ENCODE data around the gene ACAD9.
"Not testable (repeated sequence)": the region's sequence is repeated elsewhere in the genome, so short reads cannot be mapped to it uniquely, and the experiment has no call there.

Gene ACAD9

GRCh38 chr3:128879125-128879969, at the start of gene ACAD9:
TSS of gene ACAD9 (plus strand) at chr3:128879620. CDS start at chr3:128879692, 72 bp downstream.
- DNase-seq = peak; percentile 95

GRCh38 chr3:128829925-128830625, 49.3 kb upstream of the ACAD9 start:
- DNase-seq = not testable (repeated sequence)

DNA sequence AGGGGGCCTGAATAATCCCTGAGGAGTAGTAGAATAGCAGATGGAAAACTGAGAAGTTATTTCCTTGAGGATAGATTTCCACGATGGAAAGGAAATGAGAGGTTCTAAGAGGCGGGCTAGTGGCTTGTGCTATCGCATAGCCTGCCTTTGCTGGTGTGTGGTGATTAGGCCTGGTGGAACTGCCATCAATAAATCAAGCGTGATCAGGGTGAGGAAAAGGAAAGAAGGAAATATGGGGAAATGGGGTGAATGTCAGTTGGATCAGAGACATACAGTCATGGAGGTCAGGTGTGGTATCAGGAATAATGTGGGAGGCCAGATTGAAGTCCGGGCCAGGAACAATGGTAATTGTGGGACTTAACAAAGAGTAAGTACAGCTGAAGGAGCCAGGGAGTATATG, 48.7 kb upstream of the ACAD9 start:
- not testable (repeated sequence) for DNase-seq

DNA sequence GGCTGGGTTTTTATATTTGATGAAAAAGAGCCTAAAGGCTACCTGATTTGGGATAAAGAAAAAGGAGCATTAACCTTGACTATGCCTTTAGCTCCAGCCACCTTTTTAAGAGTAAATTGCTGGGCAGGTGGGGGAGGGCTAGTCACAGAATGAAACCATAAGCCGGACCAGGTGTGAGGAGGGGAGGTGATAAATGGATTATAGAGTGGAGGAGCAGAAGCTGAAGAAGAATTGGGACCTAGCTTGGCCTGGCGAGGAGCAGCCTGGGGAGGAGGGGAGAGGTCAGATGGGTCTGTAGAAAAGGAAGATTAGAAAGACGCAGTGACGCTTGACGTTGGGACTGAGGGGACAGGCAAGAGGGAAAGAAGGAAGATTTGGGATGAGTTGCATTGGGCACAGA, 46.4 kb upstream of the ACAD9 start:
- not testable (repeated sequence) for DNase-seq

GRCh38 chr3:128835096-128835495, 44.3 kb upstream of the ACAD9 start:
- DNase-seq = no peak

DNA sequence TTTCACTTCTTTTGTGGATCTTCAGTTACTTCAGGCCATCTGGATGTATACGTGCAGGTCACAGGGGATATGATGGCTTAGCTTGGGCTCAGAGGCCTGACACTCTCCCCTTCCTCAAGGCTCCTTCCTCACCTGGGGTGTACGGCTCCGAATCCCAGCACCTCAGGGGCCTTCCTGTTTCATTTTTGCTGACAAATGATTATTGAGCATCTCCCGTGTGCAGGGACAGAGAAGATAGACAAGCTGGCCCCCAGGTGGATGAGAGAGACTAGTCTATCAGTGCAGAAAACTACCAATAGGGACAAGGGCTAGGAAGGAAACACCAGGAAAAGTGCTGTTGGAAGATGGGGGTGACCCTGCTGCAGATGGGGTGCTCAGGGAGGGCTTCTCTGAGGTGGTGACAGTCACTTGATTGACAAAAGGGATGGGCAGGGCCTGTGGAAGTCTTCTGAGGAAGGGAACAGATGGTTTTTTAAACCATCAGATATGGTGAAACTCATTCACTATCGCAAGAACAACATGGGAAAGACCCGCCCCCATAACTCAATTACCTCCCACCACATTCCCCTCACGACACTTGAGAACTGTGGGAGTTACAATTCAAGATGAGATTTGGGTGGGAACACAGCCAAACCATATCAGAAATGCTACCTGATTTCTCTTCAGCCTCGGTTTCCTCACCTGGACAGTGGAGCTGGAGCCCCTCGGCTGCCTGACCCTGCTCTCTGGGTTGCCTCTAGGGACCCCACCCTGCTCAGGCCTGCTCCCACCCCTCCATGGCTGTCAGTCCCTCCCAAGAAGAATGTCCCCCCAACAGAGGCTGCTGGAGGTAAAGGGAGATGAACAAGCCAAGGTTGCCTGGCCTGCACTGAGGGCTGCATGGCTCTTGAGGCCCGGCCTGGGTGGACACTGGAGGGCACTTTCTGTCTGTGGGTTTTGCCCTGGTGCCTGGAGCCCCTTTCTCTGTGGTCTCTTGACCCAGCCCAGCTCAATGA, 37.2 kb upstream of the ACAD9 start:
- no peak for DNase-seq

DNA sequence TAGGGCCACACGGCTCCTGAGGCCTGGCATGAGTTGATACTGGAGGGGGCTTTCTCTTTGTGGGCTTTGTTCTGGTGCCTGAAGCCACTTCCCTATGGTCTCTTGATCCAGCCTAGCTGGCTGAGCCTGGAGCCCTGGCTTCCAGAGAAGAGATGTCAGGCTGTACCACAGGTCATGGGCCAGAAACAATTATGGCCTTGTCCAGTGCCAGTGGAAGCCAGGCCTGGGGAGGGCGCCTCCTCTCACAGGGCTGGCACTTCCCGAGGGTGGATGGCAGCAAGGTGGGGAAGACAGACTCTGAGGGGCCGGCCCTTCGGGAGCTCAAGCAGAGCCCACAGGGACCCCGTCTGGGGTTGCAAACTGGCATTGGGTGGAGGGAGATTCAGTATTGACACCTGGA, 34.9 kb upstream of the ACAD9 start:
- no peak for DNase-seq

GRCh38 chr3:128845119-128845777, 34.2 kb upstream of the ACAD9 start:
- DNase-seq = no peak

GRCh38 chr3:128845778-128846485, 33.5 kb upstream of the ACAD9 start:
- no peak for DNase-seq

DNA sequence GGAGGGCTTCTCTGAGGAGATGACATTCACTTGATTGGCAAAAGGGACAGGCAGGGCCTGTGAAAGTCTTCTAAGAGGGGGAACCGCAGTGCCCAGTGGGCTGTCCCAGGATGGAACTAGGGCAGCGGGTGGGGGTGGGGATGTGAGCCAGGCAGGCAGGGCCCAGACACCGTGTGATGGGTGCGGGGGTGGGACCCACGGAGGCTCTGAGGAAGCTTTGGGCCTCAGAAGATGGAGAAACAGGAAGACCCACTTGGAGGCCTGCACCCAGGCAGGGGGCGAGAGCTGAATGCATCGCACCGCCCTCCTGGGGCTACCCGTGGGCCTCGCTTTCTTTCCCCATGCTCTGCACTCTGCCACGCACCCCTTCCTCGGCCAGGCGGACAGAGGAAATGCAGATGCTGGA, 32.9 kb upstream of the ACAD9 start:
- DNase-seq = no peak

DNA sequence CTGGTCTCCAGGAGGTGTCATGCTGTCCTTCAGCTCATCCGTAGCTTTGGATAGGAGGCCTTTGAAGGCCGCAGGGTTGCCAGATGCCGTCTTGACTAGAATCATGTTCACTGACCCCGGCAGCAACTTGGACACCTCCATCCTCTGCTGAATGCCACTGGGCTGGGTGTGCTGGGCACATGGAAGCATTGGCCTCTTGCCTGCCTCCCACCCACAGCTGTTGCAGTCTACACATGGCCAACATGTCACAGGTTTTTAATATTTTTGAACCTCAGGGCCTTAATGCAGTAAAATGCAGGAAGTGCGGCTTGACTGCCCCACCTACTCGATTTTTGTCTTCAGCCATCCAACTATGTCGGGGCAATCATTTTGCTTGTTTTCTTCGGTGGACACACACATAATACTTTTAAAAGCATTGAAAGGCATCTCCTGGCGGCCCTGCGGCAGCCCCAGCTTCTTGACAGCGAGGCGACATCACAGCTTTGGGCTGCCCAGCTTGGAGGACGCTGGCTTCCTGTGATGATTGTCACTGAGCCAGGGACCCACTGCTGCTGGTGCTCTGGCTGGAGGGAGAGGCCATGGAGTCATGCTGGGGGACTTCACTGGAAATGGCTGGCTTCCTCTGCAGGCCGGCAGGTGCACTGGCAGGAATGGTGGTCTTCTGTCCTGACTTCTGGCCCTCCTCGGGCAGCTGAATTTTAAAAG, 31.6 kb upstream of the ACAD9 start:
- DNase-seq = no peak

DNA sequence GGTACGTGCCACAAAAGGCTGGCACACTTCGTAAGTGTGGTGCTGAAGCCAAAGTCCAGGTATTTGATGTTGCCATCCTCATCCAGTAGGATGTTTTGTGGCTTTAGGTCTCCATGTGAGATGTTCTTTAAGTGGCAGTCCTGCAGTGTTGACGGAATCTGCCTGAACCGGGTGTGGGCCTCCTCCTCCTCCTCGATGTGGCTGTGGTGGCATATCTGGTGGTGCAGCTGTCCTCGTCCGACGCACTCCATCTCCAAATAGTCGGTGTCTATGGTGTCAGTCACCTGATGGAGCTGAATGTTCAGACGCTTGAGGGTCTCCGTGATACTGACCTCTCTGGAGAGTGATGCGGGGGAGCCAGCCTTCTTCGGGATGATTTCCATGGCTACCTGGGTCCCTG, 30.5 kb upstream of the ACAD9 start:
- no peak for DNase-seq

GRCh38 chr3:128849911-128850455, 29.4 kb upstream of the ACAD9 start:
- DNase-seq = no peak

GRCh38 chr3:128850544-128850943, 28.9 kb upstream of the ACAD9 start:
- DNase-seq = no peak

- no peak for DNase-seq
Observed at GRCh38 chr3:128851601-128852000, 27.8 kb upstream of the ACAD9 start.

GRCh38 chr3:128853826-128854225, 25.6 kb upstream of the ACAD9 start:
- no peak for DNase-seq

GRCh38 chr3:128854475-128854874, 24.9 kb upstream of the ACAD9 start:
- DNase-seq = no peak

DNA sequence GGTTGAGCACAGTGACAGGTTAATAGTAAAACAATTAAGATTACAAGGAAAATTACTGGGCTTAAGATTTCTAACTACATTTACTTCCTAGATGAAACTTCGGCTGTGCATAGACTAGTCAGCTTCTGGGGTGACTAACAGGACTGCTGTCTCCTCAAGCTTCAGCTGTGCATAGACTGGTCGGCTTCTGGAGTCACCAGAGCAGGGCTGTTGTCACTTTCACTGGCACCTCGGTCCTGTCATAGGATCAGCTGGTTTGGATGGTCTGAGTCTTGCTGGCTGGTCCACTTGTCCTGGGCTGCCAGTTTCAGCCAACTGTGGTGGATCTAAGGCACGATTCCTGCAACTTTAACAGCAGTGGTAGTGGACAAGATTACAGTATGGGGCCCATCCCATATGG, 23.9 kb upstream of the ACAD9 start:
- no peak for DNase-seq

DNA sequence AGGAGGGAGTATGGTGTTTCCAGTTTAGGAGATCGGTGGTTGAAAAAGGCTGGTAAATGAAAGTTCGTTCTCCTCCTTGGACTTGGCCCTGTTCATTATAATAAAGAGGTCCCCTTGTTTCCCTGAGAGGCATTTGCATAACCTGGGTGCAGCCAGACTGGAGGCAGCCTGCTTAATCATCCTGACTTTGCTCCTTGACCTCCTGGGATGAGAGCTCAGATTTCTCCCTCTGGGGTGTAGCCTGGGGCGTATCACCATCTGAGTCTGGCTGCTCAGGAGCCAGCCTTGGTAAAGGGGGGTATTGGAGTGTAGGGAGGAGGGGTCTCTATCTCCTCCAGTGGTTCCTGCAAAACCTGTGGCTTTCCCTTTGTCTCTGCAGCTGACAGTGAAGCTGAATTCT, 21.3 kb upstream of the ACAD9 start:
- DNase-seq = no peak

DNA sequence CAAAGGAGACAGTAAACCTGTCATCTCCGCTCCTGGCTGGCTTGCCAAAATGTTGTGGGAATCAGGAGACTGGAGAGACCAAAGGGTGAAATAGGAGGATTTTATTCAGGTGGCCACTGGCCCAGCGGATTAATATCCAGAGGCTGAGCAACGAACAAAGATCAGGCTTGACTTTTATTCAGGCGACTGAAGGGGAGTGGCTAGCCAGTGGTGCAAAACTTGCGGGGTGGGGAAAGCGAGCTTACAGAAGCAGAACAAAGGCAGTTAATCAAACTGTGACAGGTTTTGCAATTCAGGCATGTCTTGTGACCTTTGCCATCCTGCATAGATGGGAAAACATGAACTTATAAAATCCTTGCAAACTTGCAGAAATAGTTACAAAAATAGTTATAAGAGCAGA, 19.8 kb upstream of the ACAD9 start:
- DNase-seq = no peak

DNA sequence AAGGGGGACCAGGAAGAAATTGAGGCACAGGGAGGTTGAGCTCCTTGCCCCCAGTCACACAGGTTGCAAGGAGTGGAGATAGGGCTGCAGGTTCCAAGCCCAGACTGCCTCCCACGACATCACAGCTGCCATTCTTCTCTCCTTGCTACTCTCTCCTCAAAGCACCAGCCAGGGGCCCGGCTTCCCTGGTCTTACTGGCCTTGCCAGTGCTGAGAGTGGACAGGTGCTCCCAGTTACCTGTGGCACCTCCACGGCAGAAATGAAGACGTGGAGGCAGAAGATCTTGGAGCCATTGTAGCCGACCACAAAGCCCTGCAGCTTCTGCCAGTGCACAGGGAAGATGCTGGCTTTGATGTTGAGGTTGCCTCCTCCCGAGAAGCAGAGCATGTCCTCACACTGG, 17.9 kb upstream of the ACAD9 start:
- no peak for DNase-seq
